HepG2 (cell line): ENCODE results near the gene SMIM13. TPM values are rescaled to one million over a fixed set of nuclear protein-coding genes. Genes with fewer than 3 reads are reported as not detected.
"Not testable (repeated sequence)": the region's sequence is repeated elsewhere in the genome, so short reads cannot be mapped to it uniquely, and the experiment has no call there.

ENCODE experiments used
- ATAC-seq: fragments of 200-7000 bp; cut with Tn5 transposase; 3 replicates; pipeline ENCODE4 v1.9.1; 2020; ENCODE audit warnings: mild to moderate bottlenecking, moderate library complexity
- BruUV-seq: library from RNA; stranded (reverse); fragments of 400-500 nt; replicated peaks from 2 replicates; lab custom pipeline; 2021; lab: Mats Ljungman, UMichigan
- CTCF ChIA-PET: fragments of 300-600 bp; formaldehyde crosslinking; extraction: SDS; loops from one replicate; lab custom pipeline; 2021; ENCODE audit warnings: low total read pairs, inconsistent platforms, low intra/inter-chr PET ratio; lab: Yijun Ruan, JAX
- POLR2A ChIA-PET: fragments of 350-600 bp; sonication (Branson Sonifier 250); formaldehyde crosslinking; loops from one replicate; lab custom pipeline; 2020; ENCODE audit warnings: antibody characterized with exemption, inconsistent platforms; lab: Yijun Ruan, JAX
- DNase-seq: peaks from one replicate; pipeline ENCODE4 v3.0.0-alpha.2; 2015; ENCODE audit warnings: low spot score
- FAIRE-seq: peaks from 3 replicates; lab custom pipeline; 2011; peaks lifted over from hg19 to GRCh38; lab: Jason Lieb, UNC
- H2AFZ ChIP-seq: one replicate; pipeline ENCODE4 v1.6.1; 2011; ENCODE audit warnings: low read length, inconsistent platforms
- H3K27ac ChIP-seq: fragments of 300-600 bp; 3 replicates; pipeline ENCODE4 v1.8.0; 2011; ENCODE audit warnings: mixed run types, mild to moderate bottlenecking, mixed read lengths, low read length, inconsistent platforms; ENCODE audit not compliant: insufficient read depth; ENCODE audit errors: extremely low read length
- H3K27me3 ChIP-seq, 2 experiments: fragments of 200-600 bp in 1 of 2; 2 replicates in 1 of 2; 3 replicates in 1 of 2; pipeline versions ENCODE4 v1.6.0 to v1.8.0; 2011; ENCODE audit warnings: low read length in 2 of 2, mild to moderate bottlenecking in 2 of 2, moderate library complexity in 2 of 2, inconsistent platforms in 1 of 2; ENCODE audit not compliant: insufficient read depth in 2 of 2, control insufficient read depth in 1 of 2
- H3K36me3 ChIP-seq, 2 experiments: fragments of 200-600 bp in 1 of 2; replicated peaks in 1 of 2; 2 replicates in 1 of 2; 3 replicates in 1 of 2; pipeline versions ENCODE4 v1.5.1 to v1.8.0; 2011; ENCODE audit warnings: low read length in 2 of 2, inconsistent platforms in 1 of 2; ENCODE audit not compliant: insufficient read depth in 2 of 2, control insufficient read depth in 1 of 2
- H3K4me1 ChIP-seq: 2 replicates; pipeline ENCODE4 v1.5.1; 2012; ENCODE audit warnings: low read length, inconsistent platforms; ENCODE audit not compliant: insufficient read depth
- H3K4me2 ChIP-seq: 2 replicates; pipeline ENCODE4 v1.6.0; 2011; ENCODE audit warnings: low read depth, low read length, inconsistent platforms
- H3K4me3 ChIP-seq, 3 experiments: fragments of 200-600 bp in 1 of 3; sonication (generic), shearing (Covaris generic) in 1 of 3; replicated peaks in 1 of 3; 2 replicates each; pipeline ENCODE4 v1.5.1; 2011 to 2016; ENCODE audit warnings: low read length in 3 of 3, inconsistent platforms in 2 of 3, low read depth in 2 of 3, mild to moderate bottlenecking in 2 of 3, control low read depth in 1 of 3, mixed read lengths in 1 of 3; ENCODE audit not compliant: insufficient read depth in 1 of 3
- H3K79me2 ChIP-seq: one replicate; pipeline ENCODE4 v1.6.1; 2011; ENCODE audit warnings: low read length, inconsistent platforms; ENCODE audit not compliant: insufficient read depth
- H3K9ac ChIP-seq: 2 replicates; pipeline ENCODE4 v1.6.0; 2011; ENCODE audit warnings: mild to moderate bottlenecking, low read depth, low read length, inconsistent platforms; ENCODE audit not compliant: insufficient read depth
- H3K9me3 ChIP-seq: 2 replicates; pipeline ENCODE4 v1.5.1; 2012; ENCODE audit warnings: mild to moderate bottlenecking, low read length
- H4K20me1 ChIP-seq: 2 replicates; pipeline ENCODE4 v1.6.0; 2011; ENCODE audit warnings: inconsistent platforms, mild to moderate bottlenecking, low read length, moderate library complexity; ENCODE audit not compliant: insufficient read depth
- TAF1 ChIP-seq: sonication (generic); formaldehyde crosslinking; IDR thresholded peaks from 2 replicates; pipeline ENCODE4 v1.4.0; 2020; ENCODE audit warnings: missing genetic modification reagents
- ZNF672 ChIP-seq: sonication (generic); formaldehyde crosslinking; IDR thresholded peaks from 2 replicates; pipeline ENCODE4 v1.8.1; 2022; ENCODE audit warnings: missing genetic modification reagents
- WGBS: methylation state at CpG from one replicate; pipeline ENCODE4 v1.1.6; 2017; ENCODE audit warnings: low lambda C conversion rate; 5-methylcytosine and 5-hydroxymethylcytosine counted together
- in situ Hi-C: cut with HindIII; loops from 2 replicates; pipeline ENCODE4 v1.10.0; 2017; ENCODE audit warnings: low pct_unique_long_range_greater_than_20kb; ENCODE audit not compliant: extremely low pct_ligation_motif_present
- intact Hi-C: fragments of 100-400 bp; cut with micrococcal nuclease; formaldehyde crosslinking; loops from one replicate; pipeline ENCODE4 v1.10.0; 2022; ENCODE audit not compliant: unreplicated experiment
- polyA plus RNA-seq, 8 experiments: library from polyadenylated mRNA; depleted of rRNA in 3 of 8; stranded (reverse) in 7 of 8; unstranded in 1 of 8; fragments of >200 nt; fragmentation: Illumina TruSeq in 4 of 8; extraction: Trizol in 4 of 8; gene quantifications; 2 replicates each; pipeline versions ENCODE4 v1.2.1 to v1.2.3, GENCODE V29; 2011 to 2016; ENCODE audit warnings: low read depth in 4 of 8, missing spikeins in 1 of 8, mixed read lengths in 1 of 8; ENCODE audit not compliant: insufficient read depth in 1 of 8
- total RNA-seq, 5 experiments: library from RNA; depleted of rRNA; stranded (reverse); fragments of >200 nt; fragmentation: Illumina TruSeq; extraction: Trizol; gene quantifications; 2 replicates each; pipeline ENCODE4 v1.2.3, GENCODE V29; 2016; ENCODE audit warnings: low read depth in 1 of 5

SMIM13 gene
- total and polyA plus RNA-seq, 2 of the 13 experiments (the other 11 are each of a cell fraction or from before 2014, with no cell fraction given): 2.7 to 10.2 TPM

GRCh38 chr6:11089695-11090094, 3.9 kb upstream of the SMIM13 start:
- Histone ChIP-seq H3K27me3 (no peaks in the 10 kb centered on the region; a peak in 1 of 5 replicates), H3K79me2 (peaks cover 6% of the 10 kb centered on the region), H3K4me2 (no peak overlapping the region), H3K4me1 (peaks cover 19% of the 10 kb centered on the region), H3K4me3 (no peak overlapping the region), H3K9ac (no peak overlapping the region), H2AFZ (no peak overlapping the region)
- BruUV-seq: no TSS peak
- FAIRE-seq: no peak
- no peak for DNase-seq
- ATAC-seq: no peak
- intact Hi-C loops: loop anchor here (5.0 kb wide), 1 partner anchor 53 kb away; no protein-coding TSS in a partner anchor
- WGBS: 60% methylated on average over 1 of the region's 1 CpG
- no peak for TF ChIP-seq TAF1 (CRISPR knock-in tag)
- no peak for TF ChIP-seq ZNF672 (CRISPR knock-in tag)
- TF ChIP-seq, all 625 proteins: peak for 0
- ChIA-PET POLR2A (interaction anchor here (1.7 kb wide), 1 partner anchor 135 kb away, joined by 3 read pairs; no protein-coding TSS in a partner anchor), CTCF (no interaction called here)
- Histone ChIP-seq H3K27ac (no peak overlapping the region), H4K20me1 (no peaks in the 10 kb centered on the region), H3K36me3 (no peaks in the 10 kb centered on the region), H3K9me3 (no peaks in the 10 kb centered on the region)
- in situ Hi-C loops: no loop called here

GRCh38 chr6:11091141-11091540, 2.5 kb upstream of the SMIM13 start:
- POLR2A ChIA-PET: interaction anchor here (1.7 kb wide), 1 partner anchor 137 kb away, joined by 3 read pairs; no protein-coding TSS in a partner anchor
- WGBS: 93% methylated on average over 5 of the region's 5 CpGs
- not testable (repeated sequence) for FAIRE-seq

More at GRCh38 chr6:11091141-11091540, 2.5 kb upstream of the SMIM13 start:
- H3K27me3 ChIP-seq, DNase-seq, CTCF ChIA-PET, ATAC-seq, H3K9me3 ChIP-seq, H3K36me3 ChIP-seq, H3K9ac ChIP-seq, in situ Hi-C loops, H3K4me3 ChIP-seq, BruUV-seq, H3K27ac ChIP-seq, H2AFZ ChIP-seq, H3K4me2 ChIP-seq, H4K20me1 ChIP-seq: not testable (repeated sequence)
- Histone ChIP-seq H3K79me2 (peaks cover 21% of the 10 kb centered on the region), H3K4me1 (peaks cover 29% of the 10 kb centered on the region)
- intact Hi-C loops: loop anchor here (5.0 kb wide), 1 partner anchor 51 kb away; no protein-coding TSS in a partner anchor
